Peyer's patch (tissue), 4 donors: ENCODE measurements around the gene MIA.

Experiments
- CTCF ChIP-seq, 6 experiments: fragments of 450-650 bp in 4 of 6; fragments of 200-600 bp in 2 of 6; sonication (generic) in 1 of 6; IDR thresholded peaks; one replicate each; pipeline ENCODE4 v1.5.1; 2017 to 2019; ENCODE audit warnings: antibody characterized with exemption in 6 of 6, mild to moderate bottlenecking in 3 of 6, moderate library complexity in 1 of 6
- POLR2A ChIP-seq, 2 donors: fragments of 450-650 bp; IDR thresholded peaks; one replicate each; pipeline ENCODE4 v1.5.1; 2017; ENCODE audit warnings: antibody characterized with exemption in 2 of 2, mild to moderate bottlenecking in 2 of 2, moderate library complexity in 2 of 2

GRCh38 chr19:40777645-40777936, 2.3 kb downstream of the MIA start:
- TF ChIP-seq CTCF (IDR thresholded peaks at IDR 0.05) (no peak), POLR2A (IDR thresholded peaks at IDR 0.05) (no peak)
